Endothelial cell (in vitro differentiated cells): ENCODE data around the gene ITGBL1. TPM values are rescaled to one million over a fixed set of nuclear protein-coding genes. Genes with fewer than 3 reads are reported as not detected.

ENCODE experiments used
- DNase-seq: peaks from one replicate; pipeline ENCODE4 v3.0.0; 2021; ENCODE audit warnings: low spot score
- H3K27ac Mint-ChIP-seq: one replicate; pipeline ENCODE4 v1.8.0; 2021; ENCODE audit warnings: mixed read lengths, inconsistent platforms; ENCODE audit not compliant: unreplicated experiment
- H3K27me3 Mint-ChIP-seq: one replicate; pipeline ENCODE4 v1.8.0; 2021; ENCODE audit warnings: mild to moderate bottlenecking, moderate library complexity, mixed read lengths, inconsistent platforms; ENCODE audit not compliant: unreplicated experiment
- H3K36me3 Mint-ChIP-seq: one replicate; pipeline ENCODE4 v1.8.0; 2021; ENCODE audit warnings: mild to moderate bottlenecking, low read depth, mixed read lengths, inconsistent platforms; ENCODE audit not compliant: unreplicated experiment
- H3K4me1 Mint-ChIP-seq: one replicate; pipeline ENCODE4 v1.8.0; 2021; ENCODE audit warnings: mild to moderate bottlenecking, mixed read lengths, inconsistent platforms; ENCODE audit not compliant: unreplicated experiment
- H3K4me3 Mint-ChIP-seq: one replicate; pipeline ENCODE4 v1.8.0; 2021; ENCODE audit warnings: mild to moderate bottlenecking, mixed read lengths, inconsistent platforms; ENCODE audit not compliant: unreplicated experiment
- H3K9me3 Mint-ChIP-seq: one replicate; pipeline ENCODE4 v1.8.0; 2021; ENCODE audit warnings: mixed read lengths, inconsistent platforms; ENCODE audit not compliant: unreplicated experiment
- CTCF ChIP-seq: fragments of 200-600 bp; sonication (generic); IDR thresholded peaks from one replicate; pipeline ENCODE4 v1.5.0; 2021; ENCODE audit warnings: antibody characterized with exemption; ENCODE audit not compliant: unreplicated experiment
- total RNA-seq: library from RNA; stranded (reverse); fragmentation: NEBNext Ultra II Directional; extraction: Animal tissue kit (Norgen Biotek cat#: 25700); gene quantifications from one replicate; pipeline ENCODE4 v1.2.1, GENCODE V29; 2021; ENCODE audit not compliant: unreplicated experiment

Gene ITGBL1
- total RNA-seq, 1 donor from 2014 or later = not detected

GRCh38 chr13:101648766-101649487 lies 196.5 kb downstream of the ITGBL1 start:
- H3K36me3 Mint-ChIP-seq = no peaks in the 10 kb centered on the region
- H3K4me1 Mint-ChIP-seq = no peaks in the 10 kb centered on the region
- TF ChIP-seq CTCF = no peak
- no peak overlapping the region for H3K4me3 Mint-ChIP-seq
- H3K27me3 Mint-ChIP-seq = no peaks in the 10 kb centered on the region
- DNase-seq = no peak
- H3K27ac Mint-ChIP-seq = no peak overlapping the region
- H3K9me3 Mint-ChIP-seq = no peaks in the 10 kb centered on the region

- no peaks in the 10 kb centered on the region for H3K27me3 Mint-ChIP-seq
- DNase-seq = no peak
- no peaks in the 10 kb centered on the region for H3K4me1 Mint-ChIP-seq
- H3K4me3 Mint-ChIP-seq = no peak overlapping the region
- H3K36me3 Mint-ChIP-seq = no peaks in the 10 kb centered on the region
- no peak for TF ChIP-seq CTCF
- H3K9me3 Mint-ChIP-seq = no peaks in the 10 kb centered on the region
- H3K27ac Mint-ChIP-seq = no peak overlapping the region
Observed at GRCh38 chr13:101649488-101650126, 197.1 kb downstream of the ITGBL1 start.

GRCh38 chr13:101654883-101655282 lies 202.4 kb downstream of the ITGBL1 start:
- H3K27me3 Mint-ChIP-seq = no peaks in the 10 kb centered on the region
- no peak overlapping the region for H3K27ac Mint-ChIP-seq
- TF ChIP-seq CTCF = no peak
- no peak overlapping the region for H3K4me3 Mint-ChIP-seq
- no peak for DNase-seq
- no peaks in the 10 kb centered on the region for H3K9me3 Mint-ChIP-seq
- no peaks in the 10 kb centered on the region for H3K36me3 Mint-ChIP-seq
- no peaks in the 10 kb centered on the region for H3K4me1 Mint-ChIP-seq

- no peaks in the 10 kb centered on the region for H3K36me3 Mint-ChIP-seq
- no peak for DNase-seq
- no peaks in the 10 kb centered on the region for H3K27me3 Mint-ChIP-seq
Observed at GRCh38 chr13:101655435-101655834, 203.0 kb downstream of the ITGBL1 start.

More at GRCh38 chr13:101655435-101655834, 203.0 kb downstream of the ITGBL1 start:
- no peaks in the 10 kb centered on the region for H3K9me3 Mint-ChIP-seq
- no peaks in the 10 kb centered on the region for H3K4me1 Mint-ChIP-seq
- no peak overlapping the region for H3K4me3 Mint-ChIP-seq
- H3K27ac Mint-ChIP-seq = no peak overlapping the region
- TF ChIP-seq CTCF = no peak
